GM04504 (cell line): ENCODE results near the gene NFKBIB.
"Not testable (repeated sequence)": the region's sequence is repeated elsewhere in the genome, so short reads cannot be mapped to it uniquely, and the experiment has no call there.

Experiments used
- DNase-seq: peaks from one replicate; pipeline ENCODE4 v3.0.0-alpha.2; 2012; ENCODE audit warnings: low read depth

Gene NFKBIB, protein sequence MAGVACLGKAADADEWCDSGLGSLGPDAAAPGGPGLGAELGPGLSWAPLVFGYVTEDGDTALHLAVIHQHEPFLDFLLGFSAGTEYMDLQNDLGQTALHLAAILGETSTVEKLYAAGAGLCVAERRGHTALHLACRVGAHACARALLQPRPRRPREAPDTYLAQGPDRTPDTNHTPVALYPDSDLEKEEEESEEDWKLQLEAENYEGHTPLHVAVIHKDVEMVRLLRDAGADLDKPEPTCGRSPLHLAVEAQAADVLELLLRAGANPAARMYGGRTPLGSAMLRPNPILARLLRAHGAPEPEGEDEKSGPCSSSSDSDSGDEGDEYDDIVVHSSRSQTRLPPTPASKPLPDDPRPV

DNA sequence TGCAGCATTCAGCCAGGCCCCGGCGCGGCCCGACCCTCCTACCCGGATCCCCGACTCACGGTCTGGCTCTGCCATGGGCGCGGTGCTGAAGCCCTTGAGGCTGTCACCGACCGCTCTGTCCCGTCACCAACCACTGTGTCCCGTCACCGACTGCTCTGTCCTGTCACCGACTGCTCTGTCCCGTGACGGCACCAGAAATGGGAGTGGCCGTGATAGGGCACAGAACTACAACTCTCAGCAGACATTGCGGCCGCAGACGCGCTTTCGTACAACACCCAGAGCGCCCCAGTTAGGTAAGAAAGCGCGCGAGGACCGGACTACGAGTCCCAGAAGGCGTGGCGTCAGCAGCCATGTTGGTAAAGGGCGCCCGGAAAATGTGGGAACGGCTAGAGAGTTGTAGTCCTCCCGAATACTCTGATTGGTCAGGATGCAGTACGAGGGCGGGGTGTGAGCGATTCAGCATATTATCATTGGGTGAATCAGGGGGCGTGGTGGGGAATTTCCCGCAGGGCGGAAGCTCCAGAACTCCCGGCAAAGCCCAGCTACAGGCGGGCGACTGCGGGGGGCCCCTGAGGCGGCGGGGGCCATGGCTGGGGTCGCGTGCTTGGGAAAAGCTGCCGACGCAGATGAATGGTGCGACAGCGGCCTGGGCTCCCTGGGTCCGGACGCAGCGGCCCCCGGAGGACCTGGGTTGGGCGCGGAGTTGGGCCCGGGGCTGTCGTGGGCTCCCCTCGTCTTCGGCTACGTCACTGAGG is at the start of gene NFKBIB, which contains the start of gene SIRT2:
NFKBIB (plus strand) TSS at position 523 of the 755 bp plus-strand sequence; CDS start at position 587, 64 bp downstream.
SIRT2 (minus strand) TSS at position 172 of the 755 bp plus-strand sequence; CDS start at position 75, 97 bp downstream.
- peak; percentile 100 for DNase-seq

DNA sequence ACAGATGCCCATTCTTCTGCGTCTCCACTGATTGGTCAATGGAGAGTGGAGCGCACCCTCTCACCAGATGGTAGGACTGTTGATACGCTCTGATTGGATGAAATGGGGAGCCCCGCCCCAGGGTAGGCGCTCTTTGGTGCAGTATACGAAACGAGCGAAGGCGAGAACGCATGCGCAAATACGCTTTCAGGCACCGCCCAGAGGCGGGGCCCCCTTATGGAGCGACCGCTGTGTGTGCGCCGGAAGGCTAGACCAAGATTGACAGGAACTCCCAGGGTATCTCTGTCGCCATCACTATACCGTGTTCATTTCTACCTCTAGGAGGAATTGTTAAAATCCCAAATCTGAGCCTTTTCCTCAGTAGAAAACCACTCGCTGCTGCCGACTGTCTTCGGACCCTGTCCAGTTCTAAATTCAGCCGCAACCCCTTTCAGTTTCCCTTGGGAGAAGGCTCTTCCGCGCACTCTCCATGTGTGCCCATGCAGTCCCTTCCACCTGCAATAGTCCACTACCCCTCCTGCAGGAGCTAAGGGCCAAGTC is 49.3 kb upstream of the NFKBIB start:
- no peak for DNase-seq

DNA sequence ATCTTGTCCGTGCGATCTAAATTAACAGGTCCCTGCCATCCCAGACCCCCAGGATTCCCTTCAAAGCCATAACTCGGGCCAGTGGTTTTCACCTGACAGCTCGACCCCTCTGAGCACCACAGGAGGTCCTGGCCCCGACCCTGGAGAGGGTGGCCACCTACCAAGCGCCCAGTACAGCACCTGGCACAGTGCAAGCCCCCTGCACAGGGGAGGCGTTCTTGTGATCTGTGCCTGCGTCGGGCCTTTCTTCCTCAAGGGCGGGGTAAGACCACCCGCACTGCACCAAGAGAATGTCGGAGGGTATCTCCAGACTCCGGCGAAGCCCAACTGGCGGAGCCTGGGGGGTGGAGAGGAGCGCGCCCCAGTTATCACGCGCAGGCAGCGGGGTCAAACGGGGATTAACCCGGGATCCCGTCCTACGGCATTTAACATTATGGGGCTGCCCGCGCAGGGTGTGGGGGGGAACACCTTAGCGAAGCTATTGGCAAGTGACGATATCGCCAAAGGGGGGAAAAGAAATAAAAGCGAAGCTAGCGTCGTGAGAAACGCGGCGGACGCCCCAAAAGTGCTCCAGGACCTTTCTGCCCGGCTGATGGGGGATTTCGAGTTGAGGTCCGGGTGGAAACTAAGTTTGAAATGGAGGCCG is 48.7 kb upstream of the NFKBIB start:
- DNase-seq: no peak

DNA sequence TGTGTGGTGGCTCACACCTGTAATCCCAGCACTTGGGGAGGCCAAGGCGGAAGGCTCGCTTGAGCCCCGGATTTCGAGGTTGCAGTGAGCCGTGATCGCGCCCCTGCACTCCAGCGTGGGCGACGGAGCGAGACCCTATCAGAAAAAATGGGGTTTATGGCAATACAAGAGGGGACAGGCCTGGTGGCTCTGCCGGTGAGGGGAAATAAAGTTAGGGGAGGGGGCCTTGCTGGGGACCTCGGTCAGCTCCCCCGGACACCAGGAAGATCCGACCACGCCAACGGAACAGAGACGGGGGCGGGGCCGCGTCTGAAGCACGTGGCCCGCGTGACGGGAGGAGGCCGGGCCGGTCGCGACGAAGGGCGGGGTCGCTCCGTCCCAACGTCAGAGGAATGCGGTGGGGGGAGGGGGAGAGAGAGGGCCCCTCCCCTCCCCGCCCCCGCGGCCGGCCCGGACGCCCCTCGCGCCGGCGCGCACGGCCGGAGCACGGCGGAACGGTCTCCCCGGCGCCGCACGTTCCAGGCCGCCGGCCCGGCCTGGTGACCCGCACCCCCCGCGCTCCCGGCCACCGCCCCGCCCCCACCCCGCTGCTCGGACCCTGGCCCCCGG is 48.0 kb upstream of the NFKBIB start:
- DNase-seq: peak; percentile 83

DNA sequence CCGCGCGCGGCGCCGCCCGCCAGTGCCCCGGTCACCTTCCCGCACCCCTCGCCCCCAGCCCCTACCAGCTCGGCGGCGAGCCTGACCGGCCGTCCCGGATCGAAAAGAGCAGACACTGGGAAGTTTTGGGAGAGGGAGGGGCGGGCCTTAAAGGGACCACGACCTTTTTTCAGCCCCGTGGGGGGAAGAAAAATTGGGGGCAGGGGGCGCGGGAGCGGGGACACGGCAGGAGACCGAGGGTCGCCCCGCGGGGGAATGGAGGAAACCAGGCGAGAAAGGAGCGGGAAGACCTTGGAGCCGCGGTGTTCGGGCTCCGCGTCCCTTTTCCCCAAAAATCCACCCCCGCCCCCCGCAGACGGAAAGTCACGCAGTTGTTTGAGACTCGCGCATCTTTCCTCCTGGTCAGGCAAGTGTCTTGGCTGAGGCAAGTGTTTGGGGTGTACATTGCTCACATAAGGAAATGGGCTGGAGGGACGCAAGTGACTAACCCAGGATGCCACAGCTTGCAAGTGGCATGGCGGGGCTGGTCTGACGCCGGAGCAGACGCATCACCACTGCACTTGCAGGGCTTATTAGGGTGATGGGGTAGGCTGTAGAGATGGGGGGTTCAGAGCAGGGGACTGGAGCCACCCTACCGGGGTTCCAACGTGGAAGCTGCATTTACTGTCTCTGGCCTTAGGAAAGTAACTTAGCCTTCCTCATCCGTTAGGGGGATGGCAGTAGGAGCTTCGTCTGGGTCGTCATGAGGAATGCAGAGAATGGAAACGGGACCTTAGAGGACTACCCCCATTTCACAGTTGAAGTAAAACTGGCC is 47.3 kb upstream of the NFKBIB start:
- no peak for DNase-seq

DNA sequence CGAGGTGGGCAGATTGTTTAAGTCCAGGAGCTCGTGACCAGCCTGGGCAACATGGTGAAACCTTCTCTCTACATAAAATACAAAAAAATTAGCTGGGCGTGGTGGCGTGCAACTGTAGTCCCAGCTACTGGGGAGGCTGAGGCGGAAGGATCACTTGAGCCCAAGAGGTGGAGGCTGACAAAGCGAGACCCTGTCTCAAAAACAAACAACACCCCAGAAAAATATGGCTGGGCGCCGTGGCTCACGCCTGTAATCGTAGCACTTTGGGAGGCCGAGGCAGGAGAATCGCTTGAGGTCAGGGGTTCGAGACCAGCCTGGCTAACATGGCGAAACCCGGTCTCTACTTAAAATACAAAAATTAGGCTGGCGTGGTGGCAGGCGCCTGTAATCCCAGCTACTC is 46.6 kb upstream of the NFKBIB start:
- no peak for DNase-seq

DNA sequence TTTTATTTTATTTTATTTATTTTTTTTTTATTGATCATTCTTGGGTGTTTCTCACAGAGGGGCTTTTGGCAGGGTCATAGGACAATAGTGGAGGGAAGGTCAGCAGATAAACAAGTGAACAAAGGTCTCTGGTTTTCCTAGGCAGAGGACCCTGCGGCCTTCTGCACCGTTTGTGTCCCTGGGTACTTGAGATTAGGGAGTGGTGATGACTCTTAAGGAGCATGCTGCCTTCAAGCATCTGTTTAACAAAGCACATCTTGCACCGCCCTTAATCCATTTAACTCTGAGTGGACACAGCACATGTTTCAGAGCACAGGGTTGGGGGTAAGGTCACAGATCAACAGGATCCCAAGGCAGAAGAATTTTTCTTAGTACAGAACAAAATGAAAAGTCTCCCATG is 44.8 kb upstream of the NFKBIB start:
- DNase-seq: not testable (repeated sequence)

DNA sequence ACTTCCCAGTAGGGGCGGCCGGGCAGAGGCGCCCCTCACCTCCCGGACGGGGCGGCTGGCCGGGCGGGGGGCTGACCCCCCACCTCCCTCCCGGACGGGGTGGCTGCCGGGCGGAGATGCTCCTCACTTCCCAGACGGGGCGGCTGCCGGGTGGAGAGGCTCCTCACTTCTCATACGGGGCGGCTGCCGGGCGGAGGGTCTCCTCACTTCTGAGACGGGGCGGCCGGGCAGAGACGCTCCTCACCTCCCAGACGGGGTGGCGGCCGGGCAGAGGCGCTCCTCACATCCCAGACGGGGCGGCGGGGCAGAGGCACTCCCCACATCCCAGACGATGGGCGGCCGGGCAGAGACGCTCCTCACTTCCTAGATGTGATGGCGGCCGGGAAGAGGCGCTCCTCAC is 44.0 kb upstream of the NFKBIB start:
- not testable (repeated sequence) for DNase-seq

DNA sequence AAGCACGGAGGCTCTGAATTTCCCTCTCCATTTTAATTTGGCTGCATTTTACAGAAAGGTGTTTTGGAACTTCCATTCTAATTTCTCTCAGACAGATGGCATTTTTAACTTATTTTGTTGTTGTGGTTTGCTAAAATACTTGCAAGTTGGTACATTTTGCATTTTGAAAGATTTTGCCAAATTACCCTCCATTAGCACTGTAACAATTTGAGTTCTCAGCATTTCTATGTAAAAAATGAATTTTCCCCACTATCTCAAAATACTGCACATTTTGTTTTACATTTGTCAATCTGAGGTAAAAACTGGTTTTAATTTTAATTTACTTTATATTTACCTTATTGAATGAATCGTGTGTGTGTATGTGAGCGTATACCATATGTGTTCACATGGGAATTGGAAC is 43.0 kb upstream of the NFKBIB start:
- no peak for DNase-seq

DNA sequence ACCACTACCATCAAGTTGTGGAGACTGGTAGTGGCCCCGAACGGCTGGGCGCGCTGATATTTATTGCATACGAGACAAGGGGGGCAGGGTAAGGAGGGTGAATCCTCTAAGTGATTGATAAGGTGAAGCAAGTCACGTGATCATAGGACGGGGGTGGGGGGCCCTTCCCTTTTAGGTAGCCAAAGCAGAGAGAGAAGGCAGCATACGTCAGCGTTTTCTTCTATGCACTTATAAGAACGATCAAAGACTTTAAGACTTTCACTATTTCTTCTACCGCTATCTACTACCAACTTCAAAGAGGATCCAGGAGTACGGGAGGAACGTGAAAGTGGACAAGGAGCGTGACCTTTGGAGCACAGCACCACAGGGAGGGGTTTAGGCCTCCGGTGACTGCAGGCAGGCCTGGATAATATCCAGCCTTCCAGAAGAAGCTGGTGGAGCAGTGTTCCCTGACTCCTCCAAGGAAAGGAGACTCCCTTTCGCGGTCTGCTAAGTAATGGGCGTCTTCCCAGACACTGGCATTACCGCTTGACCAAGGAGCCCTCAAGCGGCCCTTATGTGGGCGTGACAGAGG is 40.1 kb upstream of the NFKBIB start:
- not testable (repeated sequence) for DNase-seq

DNA sequence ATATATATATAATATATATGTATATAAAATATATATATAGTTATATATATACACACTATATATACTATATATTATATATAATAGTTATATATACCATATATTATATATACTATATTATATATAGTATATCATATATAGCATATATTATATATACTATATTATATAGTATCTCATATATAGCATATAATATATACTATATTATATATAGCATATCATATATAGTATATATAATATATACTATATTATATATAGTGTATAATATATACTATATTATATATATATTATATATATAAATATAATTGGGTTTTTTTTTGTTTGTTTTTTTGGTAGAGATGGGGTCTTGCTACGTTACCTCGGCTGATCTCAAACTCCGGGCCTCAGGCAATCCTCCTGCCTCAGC is 38.4 kb upstream of the NFKBIB start:
- DNase-seq: no peak

DNA sequence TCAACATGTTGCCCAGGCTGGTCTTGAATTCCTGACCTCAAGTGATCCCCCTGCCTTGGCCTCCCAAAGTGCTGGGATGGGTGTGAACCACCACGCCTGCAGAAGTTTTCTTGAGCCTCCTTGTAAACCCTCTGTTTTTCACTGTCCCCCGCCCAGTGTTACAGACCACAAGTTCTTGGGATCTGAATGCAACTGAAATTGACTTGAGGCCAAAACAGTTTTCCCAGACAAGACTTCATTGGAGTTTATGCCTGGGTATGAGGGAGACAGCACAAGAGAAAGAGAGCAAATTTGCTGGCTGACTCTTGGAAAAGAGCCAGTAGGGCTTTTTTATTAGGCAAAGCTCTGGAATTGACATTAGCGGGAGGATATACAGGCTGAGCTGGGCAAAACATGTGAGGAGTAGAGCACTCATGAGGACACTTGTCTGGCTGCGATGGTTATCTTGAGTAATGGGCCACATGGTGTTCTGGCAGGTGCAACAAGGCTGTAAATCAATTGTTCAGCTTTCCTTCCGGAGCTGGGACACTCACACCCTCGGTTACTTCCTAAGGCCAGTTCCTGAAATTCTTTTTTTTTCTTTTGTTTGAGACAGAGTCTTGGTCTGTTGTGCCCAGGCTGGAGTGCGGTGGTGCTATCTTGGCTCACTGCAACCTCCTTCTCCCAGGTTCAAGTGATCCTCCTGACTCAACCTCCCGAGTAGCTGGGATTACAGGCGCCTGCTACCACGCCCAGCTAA is 37.3 kb upstream of the NFKBIB start:
- DNase-seq: peak; percentile 47

DNA sequence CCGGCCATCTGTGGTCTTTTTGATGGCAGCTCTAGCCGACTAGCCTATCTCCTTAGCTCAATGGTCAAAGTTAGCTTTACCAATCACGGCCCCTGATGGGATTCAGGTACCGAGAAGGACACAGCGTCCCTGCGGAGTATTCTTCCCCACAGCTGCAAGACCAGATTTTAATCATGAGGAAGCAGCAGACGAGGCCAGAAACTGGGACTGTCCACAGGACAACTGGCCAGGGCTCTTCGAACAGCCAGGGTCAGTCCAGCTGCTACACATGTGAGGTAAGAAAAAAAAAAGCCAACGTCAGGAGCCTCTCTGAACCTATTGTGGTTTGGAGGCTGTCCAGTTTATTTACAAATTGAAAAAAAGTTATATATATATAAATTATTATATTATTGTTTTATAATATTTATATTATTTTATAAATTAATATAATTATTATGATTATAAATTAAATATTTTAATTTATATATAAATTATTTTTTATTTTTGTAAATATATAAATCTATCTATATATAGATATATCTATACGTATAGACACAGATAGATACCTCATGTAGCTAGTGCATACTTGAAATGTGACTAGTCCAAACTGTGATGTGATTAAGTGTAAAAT is 32.5 kb upstream of the NFKBIB start:
- DNase-seq: no peak

DNA sequence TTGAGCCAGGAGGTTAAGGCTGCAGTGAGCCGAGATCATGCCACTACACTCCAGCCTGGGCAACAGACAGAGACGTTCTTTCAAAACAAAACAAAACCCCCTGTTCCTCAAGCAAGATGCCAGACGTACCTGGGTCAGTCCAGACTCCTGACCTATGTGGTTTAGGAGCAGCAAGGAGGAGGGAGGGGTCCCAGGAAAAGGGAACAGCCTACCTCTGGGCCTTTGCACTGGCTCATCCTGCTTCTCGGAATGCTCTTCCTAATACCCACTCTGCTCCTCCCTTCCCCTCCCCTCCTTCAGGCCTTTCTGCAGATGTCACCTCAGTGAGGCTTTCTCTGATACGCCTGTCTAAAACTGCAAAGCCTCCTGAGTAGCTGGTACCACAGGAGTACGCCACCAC is 31.2 kb upstream of the NFKBIB start:
- no peak for DNase-seq

DNA sequence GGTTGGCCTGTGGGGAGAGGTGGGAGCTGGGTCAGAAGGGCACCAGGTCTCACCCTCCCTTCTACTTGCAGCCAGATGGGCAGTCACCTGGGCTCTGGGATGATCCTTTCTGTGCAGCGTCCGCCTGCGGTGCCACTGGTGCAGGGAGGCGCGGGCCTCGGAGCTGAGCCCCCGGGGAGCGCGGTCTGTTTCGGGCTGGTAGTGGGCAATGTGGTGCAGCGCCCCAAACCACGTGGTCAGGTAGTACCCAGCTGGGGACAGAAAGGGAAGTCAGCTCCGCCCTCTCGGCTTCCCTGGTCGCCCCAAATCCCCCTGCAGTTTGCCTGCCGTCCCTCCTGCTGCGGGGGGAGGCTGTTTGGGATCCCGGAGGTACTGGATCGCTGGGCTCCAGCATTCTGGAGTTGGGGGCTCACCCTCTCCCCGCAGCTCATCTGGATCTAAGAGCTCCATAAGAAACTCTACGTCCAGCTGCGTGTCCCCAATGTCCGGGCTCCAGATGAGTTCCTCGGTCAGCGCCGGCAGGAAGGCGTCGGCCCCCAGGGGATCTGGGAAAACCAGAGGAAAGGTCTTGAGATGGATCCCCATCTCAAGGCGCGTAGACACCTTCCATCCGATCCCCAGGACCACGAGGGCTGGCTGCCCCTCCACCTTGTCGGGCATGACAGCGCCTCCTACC is 30.5 kb upstream of the NFKBIB start:
- no peak for DNase-seq

DNA sequence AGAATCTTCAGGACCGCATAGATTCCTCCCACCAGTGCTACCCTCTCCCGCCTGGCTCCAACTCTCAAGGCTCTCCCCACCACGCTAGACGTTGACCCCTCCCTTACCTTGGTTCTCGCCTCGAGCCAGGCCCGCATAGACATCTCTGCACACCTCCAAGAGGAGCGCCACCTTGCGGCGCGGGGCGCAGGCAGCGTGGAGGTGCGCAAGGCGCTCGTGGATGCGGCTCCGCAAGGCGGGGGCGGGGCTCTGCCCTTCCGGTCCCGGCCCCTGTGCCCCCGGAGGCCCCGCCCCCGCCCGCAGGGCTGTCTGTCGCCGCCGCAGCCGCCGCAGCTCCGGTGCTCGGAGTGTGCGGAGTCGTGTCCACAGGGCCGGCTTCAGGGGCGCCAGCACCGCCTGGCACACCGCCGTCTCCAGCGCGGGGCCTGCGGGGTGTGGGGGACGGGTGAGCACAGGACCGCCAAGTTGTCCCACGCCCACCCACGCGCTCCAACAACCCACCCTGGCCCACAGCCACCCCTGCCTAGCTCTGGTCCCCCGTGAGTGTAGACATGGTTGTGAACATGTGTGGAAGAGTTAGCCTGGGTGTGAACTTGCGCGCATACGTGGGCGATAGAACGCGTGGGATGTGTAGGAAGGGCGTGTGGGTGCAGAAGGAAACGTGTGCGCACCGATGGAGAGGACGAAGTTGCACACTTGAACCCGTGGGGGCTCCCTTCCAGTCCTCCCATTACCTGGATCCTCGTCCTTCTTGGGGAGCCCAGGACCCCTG is 29.7 kb upstream of the NFKBIB start:
- peak; percentile 31 for DNase-seq

DNA sequence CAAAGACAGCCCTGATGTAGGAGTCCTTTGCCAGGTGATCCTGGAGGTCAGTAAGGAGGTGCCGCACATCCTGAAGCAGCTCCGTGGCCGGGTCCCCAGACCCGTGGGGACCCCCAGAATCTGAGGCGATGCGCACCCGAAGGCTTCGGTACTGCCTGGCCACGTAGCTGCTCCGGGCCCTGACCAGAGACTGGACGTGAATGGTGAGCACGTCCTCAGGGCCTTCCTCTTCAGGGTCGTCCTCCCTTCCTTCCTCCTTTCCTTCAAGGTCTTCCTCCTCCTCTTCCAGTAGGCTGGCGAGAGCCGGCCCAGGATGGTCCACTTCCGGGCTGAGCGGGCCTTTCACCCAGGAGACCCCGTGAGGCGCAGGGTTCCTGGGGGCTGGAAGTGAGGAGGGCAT is 29.2 kb upstream of the NFKBIB start:
- no peak for DNase-seq

DNA sequence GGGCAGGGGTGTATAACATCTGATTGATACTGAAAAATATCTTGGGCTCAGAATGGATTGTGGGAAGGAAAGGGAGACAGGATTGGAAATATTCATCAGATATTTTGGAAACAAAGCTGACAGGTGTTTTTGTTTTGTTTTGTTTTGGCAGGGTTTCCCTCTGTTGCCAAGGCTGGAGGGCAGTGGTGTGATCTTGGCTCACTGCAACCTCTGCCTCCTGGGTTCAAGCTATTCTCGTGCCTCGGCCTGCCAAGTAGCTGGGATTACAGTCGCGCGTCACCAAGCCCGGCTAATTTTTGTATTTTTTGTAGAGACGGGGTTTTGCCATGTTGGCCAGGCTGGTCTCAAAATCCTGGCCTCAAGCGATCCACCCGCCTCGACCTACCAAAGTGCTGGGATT is 26.4 kb upstream of the NFKBIB start:
- not testable (repeated sequence) for DNase-seq
